Activated T-cell treated with anti-CD3 and anti-CD28 coated beads, Interleukin-2, amount 50 U/mL, for 72 hours (primary cell): ENCODE results near the gene HECW1. TPM values are rescaled to one million over a fixed set of nuclear protein-coding genes. Genes with fewer than 3 reads are reported as not detected.
"Not testable (repeated sequence)": the region's sequence is repeated elsewhere in the genome, so short reads cannot be mapped to it uniquely, and the experiment has no call there.

Experiments
- ATAC-seq, 2 donors: fragments of 150-1000 bp; cut with Tn5 transposase; replicated peaks in 1 of 2; 2 replicates each; pipeline ENCODE4 v1.10.0; 2021; ENCODE audit warnings: moderate library complexity in 2 of 2, mild to moderate bottlenecking in 1 of 2
- DNase-seq, 2 donors: peaks; one replicate each; pipeline ENCODE4 v3.0.0; 2021 to 2022; ENCODE audit warnings: mixed read lengths in 1 of 2
- H3K27ac Mint-ChIP-seq: one replicate; pipeline ENCODE4 v1.8.0; 2022; ENCODE audit warnings: mild to moderate bottlenecking, moderate library complexity, mixed read lengths
- H3K27me3 Mint-ChIP-seq: one replicate; pipeline ENCODE4 v1.8.0; 2022; ENCODE audit warnings: low read depth, mixed read lengths
- H3K36me3 Mint-ChIP-seq, 2 donors: one replicate each; pipeline ENCODE4 v1.8.0; 2022; ENCODE audit warnings: mixed read lengths in 2 of 2, mild to moderate bottlenecking in 1 of 2; ENCODE audit not compliant: insufficient read depth in 2 of 2
- H3K4me1 Mint-ChIP-seq: one replicate; pipeline ENCODE4 v1.8.0; 2022; ENCODE audit warnings: low read depth, mixed read lengths
- H3K4me3 Mint-ChIP-seq, 2 donors: one replicate each; pipeline ENCODE4 v1.8.0; 2022; ENCODE audit warnings: mild to moderate bottlenecking in 2 of 2, mixed read lengths in 2 of 2, moderate library complexity in 2 of 2
- H3K9me3 Mint-ChIP-seq, 2 donors: one replicate each; pipeline ENCODE4 v1.8.0; 2022; ENCODE audit warnings: mixed read lengths in 2 of 2
- total RNA-seq, 2 donors: library from RNA; stranded (reverse); gene quantifications; one replicate each; pipeline ENCODE4 v1.2.3, GENCODE V29; 2022

Gene HECW1
- total RNA-seq, 2 donors from 2014 or later: not detected

DNA sequence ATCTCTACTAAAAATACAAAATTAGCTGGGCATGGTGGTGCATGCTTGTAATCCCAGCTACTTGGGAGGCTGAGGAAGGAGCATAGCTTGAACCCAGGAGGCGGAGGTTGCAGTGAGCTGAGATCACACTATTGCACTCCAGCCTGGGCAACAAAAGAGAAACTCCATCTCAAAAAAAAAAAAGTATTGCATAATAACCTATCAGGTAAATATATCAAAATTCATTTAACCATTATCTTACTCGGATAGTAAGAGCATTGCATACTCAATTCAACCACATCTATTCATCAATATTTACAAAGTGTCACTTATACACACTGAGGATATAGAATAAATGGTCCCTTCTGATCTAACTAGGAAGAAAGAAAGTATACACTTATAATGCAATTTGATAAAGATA is 461.4 kb downstream of the HECW1 start:
- not testable (repeated sequence) for H3K36me3 Mint-ChIP-seq, DNase-seq, H3K4me3 Mint-ChIP-seq, H3K9me3 Mint-ChIP-seq, H3K27me3 Mint-ChIP-seq, ATAC-seq, H3K27ac Mint-ChIP-seq
- peaks cover 43% of the 10 kb centered on the region for H3K4me1 Mint-ChIP-seq

DNA sequence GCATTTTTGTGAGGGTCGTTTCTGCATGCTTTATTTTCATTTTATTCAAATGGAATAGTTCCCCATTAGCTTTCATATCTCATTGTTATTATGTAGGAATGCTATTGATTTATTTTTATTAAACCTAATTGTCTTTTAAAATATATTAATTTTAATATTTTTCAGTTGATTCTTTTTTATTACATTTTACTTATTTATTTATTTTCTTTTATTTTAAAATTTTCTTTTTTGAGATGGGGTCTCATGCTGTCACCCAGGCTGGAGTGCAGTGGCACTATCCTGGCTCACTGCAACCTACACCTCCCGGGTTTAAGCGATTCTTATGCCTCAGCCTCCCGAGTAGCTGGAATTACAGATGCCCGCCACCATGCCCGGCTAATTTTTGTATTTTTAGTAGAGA is 463.1 kb downstream of the HECW1 start:
- no peaks in the 10 kb centered on the region for H3K27me3 Mint-ChIP-seq
- ATAC-seq (no peak), DNase-seq (no peak)
- H3K27ac Mint-ChIP-seq: no peak overlapping the region
- H3K4me3 Mint-ChIP-seq: no peak overlapping the region
- H3K9me3 Mint-ChIP-seq: no peaks in the 10 kb centered on the region
- H3K36me3 Mint-ChIP-seq: no peaks in the 10 kb centered on the region
- H3K4me1 Mint-ChIP-seq: peaks cover 34% of the 10 kb centered on the region

DNA sequence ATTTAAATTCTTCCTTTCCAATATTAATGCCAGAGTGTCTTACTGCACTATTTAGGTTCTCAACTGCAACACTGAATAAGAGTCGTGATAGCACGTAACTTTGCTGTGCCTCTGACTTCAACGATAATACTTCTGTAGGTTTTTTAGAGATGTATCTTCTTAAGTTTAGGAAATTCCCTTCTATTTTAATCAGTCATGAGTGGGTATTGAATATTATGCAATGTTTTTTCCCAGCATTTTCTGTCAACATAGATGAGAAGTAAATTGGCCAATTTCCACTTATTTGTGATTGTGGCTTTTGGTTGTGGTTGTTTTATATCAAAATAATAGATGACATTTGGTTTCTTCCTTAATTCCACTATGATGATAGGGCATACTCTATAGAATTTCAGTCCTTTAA is 463.8 kb downstream of the HECW1 start:
- Mint-ChIP-seq H3K27ac (no peak overlapping the region), H3K9me3 (no peaks in the 10 kb centered on the region), H3K4me1 (peaks cover 26% of the 10 kb centered on the region), H3K27me3 (peaks cover 1% of the 10 kb centered on the region), H3K36me3 (no peaks in the 10 kb centered on the region), H3K4me3 (no peak overlapping the region)
- no peak for DNase-seq
- ATAC-seq: no peak

DNA sequence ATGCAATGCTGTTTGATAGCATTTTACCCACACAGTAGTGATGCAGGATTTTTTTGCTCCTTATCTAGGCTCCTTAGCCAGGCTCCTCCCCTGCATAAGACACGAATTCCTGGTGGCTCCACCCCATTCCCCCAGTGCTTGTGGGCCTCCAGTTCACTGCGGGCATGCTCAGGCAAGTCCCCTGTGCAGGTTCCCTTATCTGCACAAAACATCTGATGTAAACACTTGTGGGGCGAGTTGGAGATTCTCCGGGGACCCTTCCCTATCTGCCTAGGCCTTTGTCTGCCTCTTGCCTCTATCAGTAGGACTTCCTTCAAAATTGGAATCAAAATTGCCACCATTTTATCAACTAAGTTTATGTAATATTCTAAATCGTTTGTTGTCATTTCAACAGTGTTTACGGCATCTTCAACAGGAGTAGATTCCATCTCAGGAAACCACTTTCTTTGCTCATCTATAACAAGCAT is 465.1 kb downstream of the HECW1 start:
- H3K4me1 Mint-ChIP-seq: peaks cover 22% of the 10 kb centered on the region
- H3K27ac Mint-ChIP-seq: no peak overlapping the region
- peaks cover 11% of the 10 kb centered on the region for H3K27me3 Mint-ChIP-seq
- no peaks in the 10 kb centered on the region for H3K36me3 Mint-ChIP-seq
- no peaks in the 10 kb centered on the region for H3K9me3 Mint-ChIP-seq
- ATAC-seq (peak in 1 of 2 donors; percentile 14), DNase-seq (peak in 1 of 2 donors; percentile 23)
- H3K4me3 Mint-ChIP-seq: no peak overlapping the region

DNA sequence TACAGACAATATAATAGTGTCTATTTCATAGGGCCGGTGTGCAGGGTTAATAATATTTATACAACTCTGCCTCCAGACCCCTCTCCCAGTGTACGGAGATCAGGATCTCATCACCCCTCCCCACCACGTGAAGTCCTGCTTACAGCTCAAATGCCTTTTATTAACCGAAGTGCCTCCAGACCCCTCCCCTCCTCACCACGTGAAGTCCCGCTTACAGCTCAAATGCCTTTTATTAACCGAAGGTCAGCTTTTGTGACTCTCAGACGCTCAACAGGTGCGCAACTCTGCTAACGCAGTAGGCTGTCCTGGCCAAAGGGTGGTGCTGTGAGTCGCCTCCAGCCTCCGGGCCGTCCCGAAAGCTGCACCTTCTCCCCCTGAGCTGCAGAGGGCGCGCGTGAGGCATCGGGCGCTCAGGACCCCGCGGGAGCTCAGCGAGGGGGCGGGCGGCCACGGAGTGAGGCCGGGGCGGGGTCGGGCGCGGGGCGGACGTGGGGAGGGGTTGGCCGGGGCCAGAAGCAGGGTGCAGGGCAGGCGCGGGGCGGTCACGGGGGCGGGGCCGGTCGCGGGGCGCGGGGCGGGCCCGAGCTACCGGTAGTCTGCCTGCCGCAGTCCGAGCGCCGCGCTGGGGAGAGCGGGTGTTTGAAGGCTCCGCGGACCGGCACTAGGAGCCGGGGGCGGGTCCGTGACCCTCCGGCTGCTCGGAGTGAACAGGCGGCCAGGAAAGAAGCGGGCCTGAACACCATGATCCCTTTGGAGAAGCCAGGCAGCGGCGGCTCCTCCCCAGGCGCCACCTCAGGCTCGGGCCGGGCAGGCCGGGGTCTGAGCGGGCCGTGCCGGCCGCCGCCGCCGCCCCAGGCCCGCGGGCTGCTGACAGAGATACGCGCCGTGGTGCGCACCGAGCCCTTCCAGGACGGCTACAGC is 470.3 kb downstream of the HECW1 start, which contains the start of gene STK17A:
Gene STK17A (plus strand): TSS at position 606 of the 921 bp plus-strand sequence. CDS start 136 bp downstream, at position 742.
- Mint-ChIP-seq H3K27me3 (peaks cover 11% of the 10 kb centered on the region), H3K36me3 (peaks cover 6 to 9% of the 10 kb centered on the region in 2 donors), H3K4me1 (peaks cover 29% of the 10 kb centered on the region), H3K9me3 (no peaks in the 10 kb centered on the region), H3K27ac (peak within 1 kb of the TSS; percentile 97), H3K4me3 (peak within 1 kb of the TSS; percentile 97 to 98)
- peak; percentile 92 to 96 for DNase-seq
- ATAC-seq: peak; percentile 79 to 82

DNA sequence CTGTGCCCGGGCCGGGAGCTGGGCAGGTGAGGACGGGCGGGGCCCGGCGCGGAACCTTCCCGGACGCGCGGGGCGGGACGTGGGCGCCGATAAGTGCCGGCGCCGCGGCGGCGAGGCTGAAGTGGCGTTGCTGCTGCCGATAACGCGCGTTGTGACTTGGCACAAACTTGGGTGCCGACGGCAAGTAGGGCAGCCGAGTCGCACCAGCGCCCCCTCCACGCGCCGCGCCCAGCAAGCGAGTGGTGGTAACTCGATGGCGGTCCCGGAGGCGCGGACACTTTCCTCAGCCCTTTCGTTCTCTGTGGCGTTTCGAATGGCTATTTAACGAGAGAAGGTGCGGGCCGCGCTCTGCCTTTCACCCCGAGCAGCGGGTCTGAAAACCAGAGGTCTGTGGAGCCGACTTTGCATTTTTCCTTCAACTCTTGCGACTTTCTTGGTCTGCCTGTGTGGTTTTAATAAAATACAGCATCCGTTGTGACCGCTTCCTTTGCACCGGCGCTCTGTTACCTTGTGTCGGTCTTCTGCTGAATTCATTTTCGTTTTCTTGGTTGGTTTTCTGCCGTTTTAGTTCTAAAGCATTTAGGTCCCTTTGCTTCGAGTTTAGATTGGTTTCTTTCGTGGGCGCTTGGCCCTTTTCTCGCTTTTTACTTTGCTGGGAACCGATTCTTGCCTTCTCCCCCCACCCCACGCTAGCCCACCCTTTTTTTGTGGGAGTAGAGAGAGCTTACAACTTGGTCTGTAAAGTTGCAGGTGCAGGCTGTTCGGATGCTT is 471.2 kb downstream of the HECW1 start:
- Mint-ChIP-seq H3K27me3 (peaks cover 11% of the 10 kb centered on the region), H3K4me1 (peaks cover 31% of the 10 kb centered on the region), H3K9me3 (no peaks in the 10 kb centered on the region), H3K4me3 (peak overlapping the region; percentile 97 to 98), H3K36me3 (peaks cover 6 to 9% of the 10 kb centered on the region in 2 donors), H3K27ac (peak overlapping the region; percentile 97)
- DNase-seq (peak; percentile 77 to 83), ATAC-seq (peak; percentile 31 to 44)

DNA sequence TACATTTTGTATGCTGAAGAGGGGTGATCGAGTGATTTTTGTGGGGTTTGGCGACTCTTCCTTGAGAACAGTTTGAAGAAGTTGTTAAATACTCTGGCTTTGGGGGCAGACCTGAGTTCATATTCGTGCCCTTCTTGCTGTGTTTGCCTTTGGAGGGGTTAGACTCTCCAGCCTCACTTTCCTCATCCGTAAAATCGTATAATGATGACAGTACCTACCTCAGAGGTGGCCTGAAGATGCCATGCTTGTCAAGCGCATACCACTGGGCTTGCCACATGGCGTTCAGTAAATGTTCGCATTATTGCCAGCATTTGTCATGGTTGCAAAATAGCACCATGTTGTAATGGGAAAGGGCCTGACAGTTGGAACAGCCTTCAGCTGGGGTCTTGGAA is 471.7 kb downstream of the HECW1 start:
- peak overlapping the region; percentile 97 for H3K27ac Mint-ChIP-seq
- no peak for ATAC-seq
- no peaks in the 10 kb centered on the region for H3K9me3 Mint-ChIP-seq
- H3K4me3 Mint-ChIP-seq: peak overlapping the region; percentile 97 to 98
- peaks cover 11% of the 10 kb centered on the region for H3K27me3 Mint-ChIP-seq
- DNase-seq: peak; percentile 33 to 43
- peaks cover 37% of the 10 kb centered on the region for H3K4me1 Mint-ChIP-seq
- H3K36me3 Mint-ChIP-seq: peaks cover 6 to 9% of the 10 kb centered on the region in 2 donors

DNA sequence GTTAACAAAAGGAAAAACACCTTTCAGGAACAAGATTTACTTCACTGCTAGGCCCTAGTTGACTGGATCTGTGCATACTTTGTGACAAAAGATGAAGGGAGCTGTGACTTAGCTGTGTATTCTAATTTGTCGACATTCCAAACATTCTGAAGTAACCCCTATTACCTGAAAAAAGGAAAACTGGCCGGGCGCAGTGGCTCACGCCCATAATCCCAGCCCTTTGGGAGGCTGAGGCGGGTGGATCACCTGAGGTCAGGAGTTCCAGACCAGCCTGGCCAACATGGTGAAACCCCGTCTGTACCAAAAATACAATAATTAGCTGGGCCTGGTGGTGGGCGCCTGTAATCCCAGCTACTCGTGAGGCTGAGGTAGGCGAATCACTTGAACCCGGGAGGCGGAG is 472.3 kb downstream of the HECW1 start:
- H3K27ac Mint-ChIP-seq, H3K9me3 Mint-ChIP-seq, ATAC-seq, DNase-seq, H3K36me3 Mint-ChIP-seq: not testable (repeated sequence)
- Mint-ChIP-seq H3K4me1 (peaks cover 43% of the 10 kb centered on the region), H3K27me3 (peaks cover 11% of the 10 kb centered on the region), H3K4me3 (peak overlapping the region; percentile 97 to 98)

DNA sequence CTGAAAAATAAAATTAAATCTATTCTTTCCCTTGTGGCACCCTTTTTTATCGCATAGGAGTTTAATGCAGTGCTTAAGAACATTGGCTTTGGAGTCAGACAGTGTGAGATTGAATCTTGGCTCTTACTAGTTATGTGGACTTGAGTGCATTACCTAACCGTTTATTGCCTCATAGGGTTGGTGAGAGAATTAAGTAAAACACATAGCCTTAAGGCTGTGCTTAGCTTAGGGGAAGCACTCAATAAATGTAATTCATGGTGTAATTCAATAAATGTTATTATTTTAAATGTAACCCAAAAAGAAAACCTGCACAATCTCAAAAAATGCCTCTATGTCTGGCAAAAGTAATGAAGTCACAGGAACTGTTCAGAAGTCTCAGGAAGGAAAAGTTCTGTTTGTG is 473.1 kb downstream of the HECW1 start:
- DNase-seq: no peak
- ATAC-seq: no peak
- H3K27ac Mint-ChIP-seq: peak overlapping the region; percentile 97
- peaks cover 11% of the 10 kb centered on the region for H3K27me3 Mint-ChIP-seq
- peak overlapping the region; percentile 97 to 98 for H3K4me3 Mint-ChIP-seq
- H3K36me3 Mint-ChIP-seq: peaks cover 6 to 9% of the 10 kb centered on the region in 2 donors
- no peaks in the 10 kb centered on the region for H3K9me3 Mint-ChIP-seq
- peaks cover 51% of the 10 kb centered on the region for H3K4me1 Mint-ChIP-seq

DNA sequence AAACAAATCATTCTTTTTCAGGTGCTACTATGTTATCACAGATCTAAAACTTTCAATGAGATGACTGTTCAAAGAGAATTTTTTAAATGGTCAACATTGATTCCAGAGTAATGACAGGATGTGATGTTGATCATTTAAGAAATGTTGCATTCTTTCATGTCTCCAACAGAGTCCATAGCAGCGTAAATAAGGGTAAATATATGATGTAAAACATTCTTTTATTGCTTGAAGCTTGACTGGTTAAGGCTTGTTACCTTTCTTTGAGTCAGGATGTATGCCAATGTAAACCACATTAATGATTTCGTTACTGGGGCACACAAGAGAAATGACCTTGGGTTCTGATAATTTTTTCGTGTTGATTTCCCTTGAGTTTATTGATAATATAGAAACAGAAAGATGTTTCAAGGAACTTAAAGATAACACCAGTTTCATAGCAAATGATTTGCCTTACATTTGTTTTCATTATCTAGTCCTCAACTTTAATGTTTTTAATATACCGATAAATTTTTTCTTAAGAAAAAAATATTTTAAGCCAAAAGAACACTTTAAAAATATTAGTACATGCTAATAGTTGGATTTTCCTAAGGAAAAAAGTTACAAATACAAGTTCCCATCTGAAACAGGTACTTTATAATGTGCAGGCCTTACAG is 473.9 kb downstream of the HECW1 start:
- ATAC-seq: peak; percentile 5 to 16
- H3K27me3 Mint-ChIP-seq: peaks cover 9% of the 10 kb centered on the region
- H3K4me1 Mint-ChIP-seq: peaks cover 59% of the 10 kb centered on the region
- H3K4me3 Mint-ChIP-seq: peak overlapping the region; percentile 97 to 98
- no peaks in the 10 kb centered on the region for H3K9me3 Mint-ChIP-seq
- peaks cover 8 to 9% of the 10 kb centered on the region in 2 donors for H3K36me3 Mint-ChIP-seq
- H3K27ac Mint-ChIP-seq: peak overlapping the region; percentile 97
- no peak for DNase-seq

DNA sequence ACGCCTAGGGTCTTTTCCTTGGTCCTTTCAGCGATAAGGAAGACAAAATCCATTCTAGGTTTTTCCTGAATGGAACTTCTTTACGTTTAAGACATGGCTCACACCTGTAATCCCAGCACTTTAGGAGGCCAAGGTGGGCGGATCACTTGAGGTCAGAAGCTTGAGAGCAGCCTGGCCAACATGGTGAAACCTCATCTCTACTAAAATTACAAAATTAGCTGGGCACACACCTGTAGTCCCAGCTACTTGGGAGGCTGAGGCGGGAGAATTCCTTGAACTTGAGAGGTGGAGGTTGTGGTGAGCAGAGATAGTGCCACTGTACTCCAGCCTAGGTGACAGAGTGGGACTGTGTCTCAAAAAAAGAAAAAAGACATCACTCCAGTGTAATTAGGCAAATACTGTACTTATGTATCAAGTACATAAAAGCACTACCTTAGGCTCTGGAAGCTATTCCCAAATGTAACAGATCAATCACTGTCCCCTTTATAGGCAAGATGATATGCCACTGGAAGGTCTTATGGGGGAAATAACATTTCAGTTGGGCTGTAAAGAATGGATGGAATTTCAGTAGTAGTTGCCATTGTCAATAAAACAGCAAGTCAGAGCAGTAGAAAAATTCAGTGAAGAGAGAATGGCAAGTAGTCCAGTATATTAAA is 476.2 kb downstream of the HECW1 start:
- H3K36me3 Mint-ChIP-seq: peaks cover 8 to 13% of the 10 kb centered on the region in 2 donors
- H3K27ac Mint-ChIP-seq: peak overlapping the region; percentile 1
- ATAC-seq (no peak), DNase-seq (no peak)
- H3K9me3 Mint-ChIP-seq: peaks cover 0 to 2% of the 10 kb centered on the region in 2 donors
- H3K4me3 Mint-ChIP-seq: peak overlapping the region; percentile 47 to 63
- H3K27me3 Mint-ChIP-seq: no peaks in the 10 kb centered on the region
- H3K4me1 Mint-ChIP-seq: peaks cover 77% of the 10 kb centered on the region

DNA sequence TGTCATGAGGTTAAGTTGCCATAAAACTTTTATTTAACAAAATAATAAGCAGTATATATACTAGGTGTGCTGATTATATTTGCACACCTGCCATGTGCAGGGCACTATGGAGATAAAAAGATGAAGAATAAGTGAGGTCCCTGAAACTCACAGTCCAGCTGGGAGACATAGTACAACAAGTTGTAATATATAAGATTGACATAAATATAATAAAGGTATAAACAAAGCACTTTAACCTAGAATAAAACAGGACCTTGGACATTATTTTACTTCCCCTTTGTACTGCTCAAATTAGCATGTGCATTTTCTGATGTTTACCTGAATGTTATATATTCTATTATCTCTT is 476.7 kb downstream of the HECW1 start:
- Mint-ChIP-seq H3K36me3 (peaks cover 5 to 9% of the 10 kb centered on the region in 2 donors), H3K4me3 (peak overlapping the region; percentile 27 to 31), H3K27me3 (no peaks in the 10 kb centered on the region), H3K9me3 (peaks cover 0 to 2% of the 10 kb centered on the region in 2 donors), H3K4me1 (peaks cover 82% of the 10 kb centered on the region), H3K27ac (peak overlapping the region; percentile 55)
- ATAC-seq (no peak), DNase-seq (no peak)
